ENCODE data around the gene LETM1.

- TF ChIP-seq CTCF (IDR thresholded peaks at IDR 0.05; ENCODE audit: poor library complexity) (no peak), EZH2phosphoT487 (IDR thresholded peaks at IDR 0.05; ENCODE audit: low read depth, severe bottlenecking, unreplicated experiment) (no peak)
Measured at GRCh38 chr4:1842993-1843448, 12.9 kb downstream of the LETM1 start.
